ENCODE data around the gene TBC1D22A.
"Not testable (repeated sequence)": the region's sequence is repeated elsewhere in the genome, so short reads cannot be mapped to it uniquely, and the experiment has no call there.

The TBC1D22A gene

GRCh38 chr22:47163481-47163855, 401.0 kb downstream of the TBC1D22A start:
- no peak for FAIRE-seq
- DNase-seq (ENCODE audit: low spot score), result no peak

GRCh38 chr22:47163856-47164513, 401.5 kb downstream of the TBC1D22A start:
- no peak for DNase-seq (ENCODE audit: low spot score)

GRCh38 chr22:47164514-47165337, 402.3 kb downstream of the TBC1D22A start:
- FAIRE-seq (no peak), DNase-seq (ENCODE audit: low spot score) (no peak)

More at GRCh38 chr22:47163856-47164513, 401.5 kb downstream of the TBC1D22A start:
- no peak for FAIRE-seq

GRCh38 chr22:47165338-47166032, 403.0 kb downstream of the TBC1D22A start:
- DNase-seq (ENCODE audit: low spot score) (no peak), FAIRE-seq (no peak)

GRCh38 chr22:47166033-47166404, 403.6 kb downstream of the TBC1D22A start:
- FAIRE-seq (no peak), DNase-seq (ENCODE audit: low spot score) (no peak)

- FAIRE-seq, result no peak
Measured at GRCh38 chr22:47166446-47167016, 404.1 kb downstream of the TBC1D22A start.

GRCh38 chr22:47167056-47167455, 404.6 kb downstream of the TBC1D22A start:
- FAIRE-seq (no peak), DNase-seq (ENCODE audit: low spot score) (no peak)

More at GRCh38 chr22:47166446-47167016, 404.1 kb downstream of the TBC1D22A start:
- DNase-seq (ENCODE audit: low spot score), result no peak

GRCh38 chr22:47167921-47168320, 405.5 kb downstream of the TBC1D22A start:
- FAIRE-seq; DNase-seq (ENCODE audit: low spot score): not testable (repeated sequence)

- no peak for DNase-seq (ENCODE audit: low spot score)
- FAIRE-seq, result no peak
Measured at GRCh38 chr22:47168441-47168840, 406.0 kb downstream of the TBC1D22A start.

GRCh38 chr22:47168900-47169800, 406.7 kb downstream of the TBC1D22A start:
- no peak for DNase-seq (ENCODE audit: low spot score)
- no peak for FAIRE-seq

- FAIRE-seq (no peak), DNase-seq (ENCODE audit: low spot score) (no peak)
Measured at GRCh38 chr22:47169801-47170140, 407.3 kb downstream of the TBC1D22A start.

- not testable (repeated sequence) for FAIRE-seq; DNase-seq (ENCODE audit: low spot score)
Measured at GRCh38 chr22:47170511-47171440, 408.3 kb downstream of the TBC1D22A start.

- no peak for FAIRE-seq
Measured at GRCh38 chr22:47171441-47172221, 409.2 kb downstream of the TBC1D22A start.

GRCh38 chr22:47172771-47173534, 410.5 kb downstream of the TBC1D22A start:
- FAIRE-seq, result no peak
- DNase-seq (ENCODE audit: low spot score), result no peak

More at GRCh38 chr22:47171441-47172221, 409.2 kb downstream of the TBC1D22A start:
- DNase-seq (ENCODE audit: low spot score), result no peak

- FAIRE-seq, result no peak
- DNase-seq (ENCODE audit: low spot score), result no peak
Measured at GRCh38 chr22:47173535-47174021, 411.1 kb downstream of the TBC1D22A start.

- DNase-seq (ENCODE audit: low spot score), result no peak
- no peak for FAIRE-seq
Measured at GRCh38 chr22:47174096-47174495, 411.6 kb downstream of the TBC1D22A start.

- FAIRE-seq, result no peak
- DNase-seq (ENCODE audit: low spot score), result no peak
Measured at GRCh38 chr22:47174671-47175112, 412.2 kb downstream of the TBC1D22A start.
